Left lung (tissue), 10 donors: Measurements from ENCODE around the gene MTERF2. TPM values are rescaled to one million over a fixed set of nuclear protein-coding genes. Genes with fewer than 3 reads are reported as not detected.

Source experiments
- ATAC-seq: fragments of 200-7000 bp; cut with Tn5 transposase; one replicate; pipeline ENCODE4 v1.9.1; 2020; ENCODE audit warnings: moderate library complexity
- DNase-seq, 4 donors: peaks; one replicate each; pipeline ENCODE4 v3.0.0-alpha.2; 2013 to 2020
- H3K27ac ChIP-seq, 2 donors: fragments of 200-600 bp; sonication (generic) in 1 of 2; one replicate each; pipeline versions ENCODE4 v1.5.0 to v1.8.0; 2020 to 2021
- H3K27me3 ChIP-seq, 2 donors: fragments of 200-600 bp; sonication (generic) in 1 of 2; one replicate each; pipeline versions ENCODE4 v1.5.0 to v1.8.0; 2020 to 2021
- H3K36me3 ChIP-seq, 2 donors: fragments of 200-600 bp; sonication (generic) in 1 of 2; one replicate each; pipeline versions ENCODE4 v1.5.0 to v1.8.0; 2020 to 2021
- H3K4me1 ChIP-seq, 2 donors: fragments of 200-600 bp; one replicate each; pipeline ENCODE4 v1.8.0; 2021
- H3K4me3 ChIP-seq, 2 donors: fragments of 200-600 bp; sonication (generic) in 1 of 2; one replicate each; pipeline versions ENCODE4 v1.5.0 to v1.8.0; 2020 to 2021; ENCODE audit warnings: mild to moderate bottlenecking in 1 of 2
- H3K9me3 ChIP-seq, 2 donors: fragments of 200-600 bp; sonication (generic) in 1 of 2; one replicate each; pipeline versions ENCODE4 v1.5.0 to v1.8.0; 2020 to 2021
- CTCF ChIP-seq, 2 donors: fragments of 200-600 bp; sonication (generic) in 1 of 2; IDR thresholded peaks; one replicate each; pipeline versions ENCODE4 v1.5.0 to v1.8.0; 2021; ENCODE audit warnings: antibody characterized with exemption in 2 of 2
- intact Hi-C, 2 donors: fragments of 100-400 bp; cut with DNase I; formaldehyde crosslinking; loops; one replicate each; pipeline versions ENCODE4 v1.11.2 to v1.14.2; 2022
- polyA plus RNA-seq, 6 donors: library from polyadenylated mRNA; unstranded; fragments of 120-200 nt; gene quantifications; one replicate each; pipeline ENCODE4 v1.2.1, GENCODE V29; 2013; ENCODE audit not compliant: insufficient read length in 6 of 6
- total RNA-seq, 2 donors: library from RNA; stranded (reverse); fragmentation: NEBNext Ultra II Directional; extraction: Animal tissue kit (Norgen Biotek cat#: 25700); gene quantifications; one replicate each; pipeline ENCODE4 v1.2.1, GENCODE V29; 2021
- donor health status: DM: no; HTN: yes; CAD: no.
- donor health status: DM: no; HTN: no; CAD: no.

MTERF2 gene
- total and polyA plus RNA-seq, 8 donors = 10.8 to 49.6 (median 41.1) TPM

GRCh38 chr12:106947461-106947860, 39.5 kb downstream of the MTERF2 start:
- intact Hi-C loops = no loop called here
- no peaks in the 10 kb centered on the region for H3K36me3 ChIP-seq
- no peak overlapping the region for H3K27ac ChIP-seq
- no peak overlapping the region for H3K4me3 ChIP-seq
- H3K4me1 ChIP-seq = no peaks in the 10 kb centered on the region
- H3K9me3 ChIP-seq = peaks cover 0 to 3% of the 10 kb centered on the region in 2 donors
- peaks cover 0 to 3% of the 10 kb centered on the region in 2 donors for H3K27me3 ChIP-seq
- no peak for ATAC-seq
- TF ChIP-seq CTCF (IDR thresholded peaks at IDR 0.05) = no peak
- DNase-seq = no peak

GRCh38 chr12:106945261-106945851, 41.6 kb downstream of the MTERF2 start:
- ATAC-seq = no peak
- TF ChIP-seq CTCF (IDR thresholded peaks at IDR 0.05) = no peak

GRCh38 chr12:106942775-106943174, 44.2 kb downstream of the MTERF2 start:
- Histone ChIP-seq H3K9me3 (peaks cover 0 to 3% of the 10 kb centered on the region in 2 donors), H3K36me3 (no peaks in the 10 kb centered on the region), H3K27ac (no peak overlapping the region), H3K4me3 (no peak overlapping the region), H3K27me3 (peaks cover 0 to 32% of the 10 kb centered on the region in 2 donors), H3K4me1 (no peaks in the 10 kb centered on the region)
- no peak for DNase-seq
- intact Hi-C loops = no loop called here
- no peak for ATAC-seq
- no peak for TF ChIP-seq CTCF (IDR thresholded peaks at IDR 0.05)

More at GRCh38 chr12:106945261-106945851, 41.6 kb downstream of the MTERF2 start:
- Histone ChIP-seq H3K27me3 (peaks cover 0 to 12% of the 10 kb centered on the region in 2 donors), H3K4me1 (no peaks in the 10 kb centered on the region), H3K4me3 (no peak overlapping the region), H3K27ac (no peak overlapping the region), H3K36me3 (no peaks in the 10 kb centered on the region), H3K9me3 (peaks cover 0 to 3% of the 10 kb centered on the region in 2 donors)
- no peak for DNase-seq
- intact Hi-C loops = no loop called here

- no peak for TF ChIP-seq CTCF (IDR thresholded peaks at IDR 0.05)
- no peaks in the 10 kb centered on the region for H3K4me1 ChIP-seq
- H3K27ac ChIP-seq = no peak overlapping the region
- H3K9me3 ChIP-seq = no peaks in the 10 kb centered on the region
- no peaks in the 10 kb centered on the region for H3K36me3 ChIP-seq
- H3K27me3 ChIP-seq = peaks cover 0 to 31% of the 10 kb centered on the region in 2 donors
- intact Hi-C loops = no loop called here
- no peak for DNase-seq
- H3K4me3 ChIP-seq = no peak overlapping the region
- ATAC-seq = no peak
These were observed 45.3 kb downstream of the MTERF2 start for GRCh38 chr12:106941481-106942156.

- TF ChIP-seq CTCF (IDR thresholded peaks at IDR 0.05) = no peak
- H3K4me1 ChIP-seq = no peaks in the 10 kb centered on the region
- H3K9me3 ChIP-seq = no peaks in the 10 kb centered on the region
- no peak overlapping the region for H3K4me3 ChIP-seq
- H3K27me3 ChIP-seq = peaks cover 0 to 61% of the 10 kb centered on the region in 2 donors
- H3K27ac ChIP-seq = no peak overlapping the region
- no peaks in the 10 kb centered on the region for H3K36me3 ChIP-seq
- intact Hi-C loops = no loop called here
- ATAC-seq (no peak), DNase-seq (no peak)
These were observed 52.7 kb downstream of the MTERF2 start for GRCh38 chr12:106934277-106934676.

Other genes with a start within 250 kb of the MTERF2 start
- 10 to 100 TPM; 14.5 TPM for gene RIC8B, start 212.5 kb downstream of the MTERF2 start, total RNA-seq
- 10 to 100 TPM; 22.7 to 28.0 (median 23.4) TPM for gene RIC8B, start 212.5 kb downstream of the MTERF2 start, polyA plus RNA-seq
- gene TMEM263, start 31.2 kb downstream of the MTERF2 start, total RNA-seq = 10 to 100 TPM; 42.7 to 59.3 TPM
- gene TMEM263, start 31.2 kb downstream of the MTERF2 start, polyA plus RNA-seq = 10 to 100 TPM; 78.7 to 94.8 (median 82.4) TPM
- 10 to 100 TPM; 19.4 to 22.6 TPM for gene CRY1, start 106.4 kb upstream of the MTERF2 start, total RNA-seq
- 10 to 100 TPM; 21.0 to 33.7 (median 27.9) TPM for gene CRY1, start 106.4 kb upstream of the MTERF2 start, polyA plus RNA-seq